Suprapubic skin (tissue), 4 donors: ENCODE data around the gene CCSER1. TPM values are rescaled to one million over a fixed set of nuclear protein-coding genes. Genes with fewer than 3 reads are reported as not detected.

Experiments
- DNase-seq, 2 donors: peaks; one replicate each; pipeline ENCODE4 v3.0.0-alpha.2; 2019; ENCODE audit warnings: low spot score in 2 of 2
- H3K27ac ChIP-seq: fragments of 200-600 bp; sonication (generic); one replicate; pipeline ENCODE4 v1.5.1; 2019
- H3K27me3 ChIP-seq: fragments of 200-600 bp; sonication (generic); one replicate; pipeline ENCODE4 v1.5.1; 2019
- H3K36me3 ChIP-seq: fragments of 200-600 bp; sonication (generic); one replicate; pipeline ENCODE4 v1.5.1; 2019
- H3K4me1 ChIP-seq: fragments of 200-600 bp; sonication (generic); one replicate; pipeline ENCODE4 v1.5.1; 2019
- H3K4me3 ChIP-seq: fragments of 200-600 bp; sonication (generic); one replicate; pipeline ENCODE4 v1.5.1; 2019; ENCODE audit warnings: mild to moderate bottlenecking
- H3K9me3 ChIP-seq: fragments of 200-600 bp; sonication (generic); one replicate; pipeline ENCODE4 v1.5.1; 2019
- CTCF ChIP-seq, 2 donors: fragments of 200-600 bp in 1 of 2; fragments of 450-650 bp in 1 of 2; sonication (generic) in 1 of 2; IDR thresholded peaks; one replicate each; pipeline ENCODE4 v1.5.1; 2016 to 2019; ENCODE audit warnings: antibody characterized with exemption in 2 of 2, mild to moderate bottlenecking in 1 of 2, moderate library complexity in 1 of 2
- EP300 ChIP-seq: sonication (generic); formaldehyde crosslinking; IDR thresholded peaks from one replicate; pipeline ENCODE4 v1.6.1; 2017; ENCODE audit warnings: antibody characterized with exemption
- POLR2A ChIP-seq, 2 donors: fragments of 450-650 bp; IDR thresholded peaks; one replicate each; pipeline ENCODE4 v1.6.1; 2017; ENCODE audit warnings: antibody characterized with exemption in 2 of 2, mild to moderate bottlenecking in 2 of 2, moderate library complexity in 2 of 2
- POLR2AphosphoS5 ChIP-seq, 3 donors: sonication (generic); formaldehyde crosslinking; IDR thresholded peaks; one replicate each; pipeline ENCODE4 v1.6.1; 2017; ENCODE audit warnings: antibody characterized with exemption in 3 of 3
- WGBS: methylation state at CpG from one replicate; pipeline ENCODE4 v1.1.5; 2018; 5-methylcytosine and 5-hydroxymethylcytosine counted together
- total RNA-seq, 4 donors: library from RNA; depleted of rRNA; stranded (reverse); fragments of >200 nt; gene quantifications; one replicate each; pipeline ENCODE4 v1.1.0, GENCODE V29; 2016

Gene CCSER1
- total RNA-seq, 4 donors from 2014 or later, result 6.7 to 39.5 (median 11.8) TPM

DNA sequence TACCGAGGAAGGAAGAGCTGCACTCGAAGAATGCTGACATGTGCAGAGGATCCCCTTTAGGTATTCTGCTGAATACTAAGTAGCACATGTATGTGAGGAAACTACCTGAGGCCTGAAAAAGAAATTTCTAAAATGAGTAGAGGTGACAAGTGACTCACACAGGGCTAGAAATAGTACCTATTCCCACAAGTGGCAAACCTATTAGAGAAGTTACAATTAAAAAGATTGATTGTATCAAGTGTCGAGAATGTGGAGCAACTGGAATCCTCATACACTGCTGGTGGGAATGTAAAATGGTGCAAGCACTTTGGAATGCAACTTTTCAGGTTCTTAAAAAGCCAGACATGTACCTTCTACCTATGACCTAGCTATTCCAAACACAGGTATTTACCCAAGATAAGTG is 47.4 kb downstream of the CCSER1 start:
- no peak for DNase-seq
- 24% methylated on average over 3 of the region's 3 CpGs for WGBS
- no peak overlapping the region for H3K27ac ChIP-seq
- no peak overlapping the region for H3K4me3 ChIP-seq
- no peaks in the 10 kb centered on the region for H3K36me3 ChIP-seq
- H3K4me1 ChIP-seq, result no peaks in the 10 kb centered on the region
- TF ChIP-seq CTCF (IDR thresholded peaks at IDR 0.05) (no peak), POLR2AphosphoS5 (IDR thresholded peaks at IDR 0.05) (peak in 1 of 3 donors; percentile 2)
- H3K27me3 ChIP-seq, result no peaks in the 10 kb centered on the region
- no peaks in the 10 kb centered on the region for H3K9me3 ChIP-seq

- DNase-seq, result no peak
- TF ChIP-seq POLR2A (IDR thresholded peaks at IDR 0.05) (no peak), CTCF (IDR thresholded peaks at IDR 0.05) (no peak), EP300 (no peak), POLR2AphosphoS5 (IDR thresholded peaks at IDR 0.05) (no peak)
- 96% methylated on average over 1 of the region's 1 CpG for WGBS
- no peaks in the 10 kb centered on the region for H3K4me1 ChIP-seq
- H3K4me3 ChIP-seq, result no peak overlapping the region
- no peaks in the 10 kb centered on the region for H3K27me3 ChIP-seq
- H3K9me3 ChIP-seq, result no peaks in the 10 kb centered on the region
- H3K27ac ChIP-seq, result no peak overlapping the region
- no peaks in the 10 kb centered on the region for H3K36me3 ChIP-seq
Observed at GRCh38 chr4:90181644-90182043, 54.5 kb downstream of the CCSER1 start.

- Histone ChIP-seq H3K4me1 (no peaks in the 10 kb centered on the region), H3K27me3 (no peaks in the 10 kb centered on the region), H3K27ac (no peak overlapping the region), H3K9me3 (no peaks in the 10 kb centered on the region), H3K36me3 (no peaks in the 10 kb centered on the region), H3K4me3 (no peak overlapping the region)
- whole genome bisulfite sequencing, result 57% methylated on average over 3 of the region's 3 CpGs
- TF ChIP-seq CTCF (IDR thresholded peaks at IDR 0.05) (no peak), POLR2AphosphoS5 (IDR thresholded peaks at IDR 0.05) (no peak), POLR2A (IDR thresholded peaks at IDR 0.05) (no peak), EP300 (no peak)
- DNase-seq, result no peak
Observed at GRCh38 chr4:90183254-90183653, 56.1 kb downstream of the CCSER1 start.

DNA sequence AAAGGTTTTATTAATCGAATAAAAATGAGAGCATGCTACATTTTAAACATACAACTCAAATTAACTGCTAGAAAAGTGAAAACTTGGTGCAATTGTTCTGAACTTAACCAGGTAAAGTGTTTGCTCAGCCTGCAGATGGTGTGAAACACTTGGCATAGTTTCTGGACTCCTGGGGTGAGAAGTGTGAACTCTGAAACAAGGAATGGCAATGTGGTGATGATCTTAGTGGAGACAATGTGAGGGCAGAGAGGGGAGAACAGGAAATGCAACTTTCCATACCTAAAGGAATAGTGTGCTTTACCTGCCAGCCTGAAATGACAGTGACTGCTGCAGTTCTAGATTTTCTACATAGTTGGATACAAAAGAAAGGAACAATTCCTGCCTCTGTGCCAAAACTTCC is 57.4 kb downstream of the CCSER1 start:
- no peak for DNase-seq
- Histone ChIP-seq H3K27ac (no peak overlapping the region), H3K4me3 (no peak overlapping the region), H3K27me3 (no peaks in the 10 kb centered on the region), H3K9me3 (no peaks in the 10 kb centered on the region), H3K4me1 (no peaks in the 10 kb centered on the region), H3K36me3 (no peaks in the 10 kb centered on the region)
- TF ChIP-seq CTCF (IDR thresholded peaks at IDR 0.05), result no peak
- no peak for TF ChIP-seq EP300
- no peak for TF ChIP-seq POLR2AphosphoS5 (IDR thresholded peaks at IDR 0.05)
- TF ChIP-seq POLR2A (IDR thresholded peaks at IDR 0.05), result no peak
- 79% methylated on average over 1 of the region's 1 CpG for whole genome bisulfite sequencing

DNA sequence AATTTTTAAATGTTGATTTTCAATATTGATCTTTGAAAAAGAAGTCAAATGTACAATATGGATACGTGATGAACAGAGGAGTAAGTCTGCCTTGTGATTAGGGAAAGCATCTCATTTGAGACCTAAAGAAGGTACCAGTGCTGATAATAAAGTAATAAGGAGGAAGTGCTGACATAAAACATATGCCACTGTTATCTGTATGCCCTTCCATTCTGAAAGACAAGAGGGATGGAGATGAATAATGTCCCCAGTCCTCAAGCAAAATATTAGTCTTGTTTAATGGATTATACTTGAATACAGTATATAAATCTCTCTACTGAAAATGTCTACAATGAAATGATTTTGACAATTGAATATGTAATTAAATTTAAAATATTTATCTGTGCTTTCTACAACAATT is 58.2 kb downstream of the CCSER1 start:
- H3K27me3 ChIP-seq, result no peaks in the 10 kb centered on the region
- no peak overlapping the region for H3K27ac ChIP-seq
- H3K4me3 ChIP-seq, result no peak overlapping the region
- 80% methylated on average over 1 of the region's 1 CpG for WGBS
- no peaks in the 10 kb centered on the region for H3K36me3 ChIP-seq
- H3K9me3 ChIP-seq, result no peaks in the 10 kb centered on the region
- H3K4me1 ChIP-seq, result no peaks in the 10 kb centered on the region
- TF ChIP-seq POLR2AphosphoS5 (IDR thresholded peaks at IDR 0.05), result no peak
- no peak for TF ChIP-seq CTCF (IDR thresholded peaks at IDR 0.05)
- TF ChIP-seq POLR2A (IDR thresholded peaks at IDR 0.05), result no peak
- TF ChIP-seq EP300, result no peak
- DNase-seq, result no peak
